HL-60 (cell line): ENCODE measurements around the gene NUMB.

ENCODE experiments used
- DNase-seq, 2 experiments: peaks; one replicate each; pipeline ENCODE4 v3.0.0-alpha.2; 2010 to 2020; ENCODE audit warnings: low read depth in 1 of 2, low spot score in 1 of 2
- H3K27ac ChIP-seq: fragments of 250-450 bp; sonication (Bioruptor Pico); replicated peaks from 2 replicates; pipeline ENCODE4 v1.5.1; 2020; ENCODE audit warnings: mild to moderate bottlenecking, moderate library complexity
- H3K27me3 ChIP-seq: fragments of 250-450 bp; sonication (Bioruptor Pico); 2 replicates; pipeline ENCODE4 v1.5.1; 2021; ENCODE audit warnings: mild to moderate bottlenecking, moderate library complexity; ENCODE audit not compliant: insufficient read depth, poor library complexity, severe bottlenecking
- H3K4me3 ChIP-seq: replicated peaks from 2 replicates; pipeline ENCODE4 v1.5.1; 2011; ENCODE audit warnings: mild to moderate bottlenecking, control low read depth, low read length; ENCODE audit not compliant: insufficient read depth
- CTCF ChIP-seq: IDR thresholded peaks from one replicate; pipeline ENCODE4 v1.5.1; 2011; ENCODE audit warnings: low read length, control low read depth, inconsistent platforms; ENCODE audit not compliant: insufficient read depth
- GABPA ChIP-seq: IDR thresholded peaks from 2 replicates; pipeline ENCODE4 v1.6.1; 2012; ENCODE audit warnings: low read depth
- POLR2AphosphoS5 ChIP-seq: IDR thresholded peaks from 2 replicates; pipeline ENCODE4 v1.6.1; 2012; ENCODE audit warnings: low read depth
- REST ChIP-seq: IDR thresholded peaks from 2 replicates; pipeline ENCODE4 v1.6.1; 2012; ENCODE audit warnings: low read depth; ENCODE audit not compliant: insufficient replicate concordance
- SPI1 ChIP-seq: IDR thresholded peaks from 2 replicates; pipeline ENCODE4 v1.6.1; 2012; ENCODE audit warnings: low read depth, mild to moderate bottlenecking, borderline replicate concordance

The NUMB gene

GRCh38 chr14:73370561-73370960, 87.8 kb downstream of the NUMB start:
- no peaks in the 10 kb centered on the region for H3K27me3 ChIP-seq
- no peak for TF ChIP-seq REST
- TF ChIP-seq SPI1: no peak
- no peak for TF ChIP-seq GABPA
- no peak for TF ChIP-seq CTCF
- no peak for TF ChIP-seq POLR2AphosphoS5
- H3K4me3 ChIP-seq: no peak overlapping the region
- no peak overlapping the region for H3K27ac ChIP-seq
- no peak for DNase-seq

- Histone ChIP-seq H3K27ac (no peak overlapping the region), H3K4me3 (no peak overlapping the region), H3K27me3 (no peaks in the 10 kb centered on the region)
- TF ChIP-seq POLR2AphosphoS5 (no peak), SPI1 (no peak), CTCF (no peak), GABPA (no peak), REST (no peak)
- no peak for DNase-seq
Measured at GRCh38 chr14:73369428-73369827, 88.9 kb downstream of the NUMB start.

GRCh38 chr14:73368616-73369015, 89.7 kb downstream of the NUMB start:
- DNase-seq: no peak
- no peak overlapping the region for H3K27ac ChIP-seq
- TF ChIP-seq CTCF (no peak), SPI1 (no peak), POLR2AphosphoS5 (no peak), GABPA (no peak), REST (no peak)
- H3K4me3 ChIP-seq: no peak overlapping the region
- no peaks in the 10 kb centered on the region for H3K27me3 ChIP-seq
